H9 (cell line): ENCODE data around the gene ADAMTS17. TPM values are rescaled to one million over a fixed set of nuclear protein-coding genes. Genes with fewer than 3 reads are reported as not detected.

ENCODE experiments used
- DNase-seq: peaks from one replicate; pipeline ENCODE4 v3.0.0-alpha.2; 2017
- H2AFZ ChIP-seq: one replicate; pipeline ENCODE4 v1.6.1; 2013; ENCODE audit warnings: mild to moderate bottlenecking, low read length, control low read depth, moderate library complexity
- H2AK5ac ChIP-seq: 2 replicates; pipeline ENCODE4 v1.6.1; 2013; ENCODE audit warnings: low read length, control low read depth, mixed read lengths; ENCODE audit not compliant: insufficient read length
- H2BK120ac ChIP-seq: one replicate; pipeline ENCODE4 v1.6.1; 2013; ENCODE audit warnings: low read depth, mild to moderate bottlenecking, low read length, control low read depth, inconsistent platforms; ENCODE audit not compliant: poor library complexity, severe bottlenecking
- H2BK12ac ChIP-seq: 2 replicates; pipeline ENCODE4 v1.6.1; 2013; ENCODE audit warnings: low read length, control low read depth, mixed read lengths, low read depth; ENCODE audit not compliant: insufficient read length
- H2BK15ac ChIP-seq: 2 replicates; pipeline ENCODE4 v1.6.1; 2013; ENCODE audit warnings: low read depth, low read length, control low read depth
- H2BK20ac ChIP-seq: one replicate; pipeline ENCODE4 v1.6.1; 2013; ENCODE audit warnings: low read depth, mild to moderate bottlenecking, low read length, control low read depth, inconsistent platforms; ENCODE audit not compliant: poor library complexity, severe bottlenecking
- H2BK5ac ChIP-seq: 2 replicates; pipeline ENCODE4 v1.6.1; 2013; ENCODE audit warnings: low read length, control low read depth, mixed read lengths; ENCODE audit not compliant: insufficient read length
- H3K14ac ChIP-seq: 2 replicates; pipeline ENCODE4 v1.6.1; 2013; ENCODE audit warnings: low read length, control low read depth; ENCODE audit not compliant: insufficient read depth
- H3K18ac ChIP-seq: 2 replicates; pipeline ENCODE4 v1.6.1; 2013; ENCODE audit warnings: low read depth, mild to moderate bottlenecking, mixed read lengths, low read length, control low read depth; ENCODE audit not compliant: insufficient read length
- H3K23ac ChIP-seq: 2 replicates; pipeline ENCODE4 v1.6.1; 2013; ENCODE audit warnings: low read length, control low read depth, mixed read lengths, low read depth; ENCODE audit not compliant: insufficient read length
- H3K23me2 ChIP-seq: 2 replicates; pipeline ENCODE4 v1.6.1; 2013; ENCODE audit warnings: low read depth, mild to moderate bottlenecking, mixed read lengths, low read length, control low read depth; ENCODE audit not compliant: insufficient read length, poor library complexity, severe bottlenecking
- H3K27ac ChIP-seq: 2 replicates; pipeline ENCODE4 v1.5.1; 2013; ENCODE audit warnings: low read length, control low read depth, mixed read lengths, low read depth; ENCODE audit not compliant: insufficient read length
- H3K27me3 ChIP-seq: 2 replicates; pipeline ENCODE4 v1.6.1; 2013; ENCODE audit warnings: low read length, control low read depth, inconsistent platforms; ENCODE audit not compliant: insufficient read depth
- H3K4ac ChIP-seq: 2 replicates; pipeline ENCODE4 v1.6.1; 2013; ENCODE audit warnings: low read depth, mild to moderate bottlenecking, control low read depth, inconsistent platforms, low read length, moderate library complexity
- H3K4me1 ChIP-seq: 2 replicates; pipeline ENCODE4 v1.6.1; 2013; ENCODE audit warnings: low read length, control low read depth, inconsistent platforms; ENCODE audit not compliant: insufficient read depth
- H3K4me2 ChIP-seq: 2 replicates; pipeline ENCODE4 v1.6.1; 2013; ENCODE audit warnings: low read length, control low read depth, mixed read lengths; ENCODE audit not compliant: insufficient read length, insufficient read depth
- H3K56ac ChIP-seq: 2 replicates; pipeline ENCODE4 v1.6.1; 2013; ENCODE audit warnings: low read depth, mild to moderate bottlenecking, mixed read lengths, low read length, control low read depth; ENCODE audit not compliant: insufficient read length
- H3K79me1 ChIP-seq: 2 replicates; pipeline ENCODE4 v1.6.1; 2013; ENCODE audit warnings: low read depth, mild to moderate bottlenecking, moderate library complexity, low read length, control low read depth, inconsistent platforms; ENCODE audit not compliant: insufficient read depth, poor library complexity, severe bottlenecking
- H3K79me2 ChIP-seq: 2 replicates; pipeline ENCODE4 v1.6.1; 2013; ENCODE audit warnings: low read length, control low read depth, inconsistent platforms; ENCODE audit not compliant: insufficient read depth
- H3K9ac ChIP-seq: 2 replicates; pipeline ENCODE4 v1.6.1; 2013; ENCODE audit warnings: low read length, control low read depth, mixed read lengths; ENCODE audit not compliant: insufficient read length; ENCODE audit errors: extremely low read depth
- H3K9me3 ChIP-seq: one replicate; pipeline ENCODE4 v1.6.1; 2013; ENCODE audit warnings: low read depth, low read length, inconsistent platforms; ENCODE audit not compliant: control insufficient read depth
- H3T11ph ChIP-seq: one replicate; pipeline ENCODE4 v1.6.1; 2013; ENCODE audit warnings: mild to moderate bottlenecking, low read length, control low read depth, inconsistent platforms
- H4K20me1 ChIP-seq: one replicate; pipeline ENCODE4 v1.6.1; 2013; ENCODE audit not compliant: control insufficient read depth, insufficient read length, insufficient read depth
- H4K5ac ChIP-seq: 2 replicates; pipeline ENCODE4 v1.6.1; 2013; ENCODE audit warnings: low read depth, mild to moderate bottlenecking, mixed read lengths, low read length, control low read depth; ENCODE audit not compliant: insufficient read length
- H4K8ac ChIP-seq: replicated peaks from 2 replicates; pipeline ENCODE4 v1.6.1; 2013; ENCODE audit warnings: low read length, control low read depth, mixed read lengths, low read depth; ENCODE audit not compliant: insufficient read length
- H4K91ac ChIP-seq: 2 replicates; pipeline ENCODE4 v1.6.1; 2013; ENCODE audit warnings: low read depth, mild to moderate bottlenecking, moderate library complexity, mixed read lengths, low read length, control low read depth; ENCODE audit not compliant: insufficient read length
- H3K27ac Mint-ChIP-seq, 3 experiments: 2 replicates in 2 of 3; 3 replicates in 1 of 3; pipeline ENCODE4 v1.8.0; 2020 to 2021; ENCODE audit warnings: mixed read lengths in 3 of 3, mild to moderate bottlenecking in 1 of 3, moderate library complexity in 1 of 3
- H3K27me3 Mint-ChIP-seq: 2 replicates; pipeline ENCODE4 v1.8.0; 2021; ENCODE audit warnings: low read depth, mild to moderate bottlenecking, moderate library complexity, mixed read lengths
- H3K36me3 Mint-ChIP-seq, 3 experiments: 2 replicates in 2 of 3; 3 replicates in 1 of 3; pipeline ENCODE4 v1.8.0; 2020 to 2021; ENCODE audit warnings: low read depth in 3 of 3, mixed read lengths in 3 of 3; ENCODE audit not compliant: insufficient read depth in 1 of 3
- H3K4me1 Mint-ChIP-seq, 2 experiments: 2 replicates each; pipeline ENCODE4 v1.8.0; 2020; ENCODE audit warnings: mixed read lengths in 2 of 2
- H3K4me3 Mint-ChIP-seq, 2 experiments: 2 replicates in 1 of 2; 3 replicates in 1 of 2; pipeline ENCODE4 v1.8.0; 2020 to 2021; ENCODE audit warnings: mild to moderate bottlenecking in 2 of 2, mixed read lengths in 2 of 2, moderate library complexity in 1 of 2
- H3K9me3 Mint-ChIP-seq, 2 experiments: 2 replicates in 1 of 2; 3 replicates in 1 of 2; pipeline ENCODE4 v1.8.0; 2020; ENCODE audit warnings: mild to moderate bottlenecking in 2 of 2, mixed read lengths in 2 of 2, moderate library complexity in 1 of 2
- CTCF ChIP-seq: fragments of 200-600 bp; sonication (generic); conservative IDR thresholded peaks from 3 replicates; pipeline ENCODE4 v1.8.0; 2021; ENCODE audit warnings: antibody characterized with exemption, mild to moderate bottlenecking
- WGBS: extraction: QIAGEN DNeasy Blood & Tissue Kit; methylation state at CpG from one replicate; pipeline ENCODE4 v1.1.7; 2013; ENCODE audit warnings: missing lambda C conversion rate, low lambda C conversion rate, mixed read lengths; ENCODE audit not compliant: insufficient read length; ENCODE audit errors: extremely low coverage; 5-methylcytosine and 5-hydroxymethylcytosine counted together
- total RNA-seq: library from RNA; stranded (reverse); gene quantifications from 2 replicates; pipeline ENCODE4 v1.2.1, GENCODE V29; 2021

The ADAMTS17 gene
- total RNA-seq, 1 experiment from 2014 or later: 2.9 TPM

GRCh38 chr15:100335335-100335999, 6.3 kb downstream of the ADAMTS17 start:
- Mint-ChIP-seq H3K27me3 (peaks cover 31% of the 10 kb centered on the region), H3K9me3 (peaks cover 0 to 2% of the 10 kb centered on the region in 2 experiments; a peak in 1 of 5 replicates), H3K27ac (no peak overlapping the region), H3K4me1 (peaks cover 31% of the 10 kb centered on the region in 2 experiments), H3K36me3 (no peaks in the 10 kb centered on the region), H3K4me3 (no peak overlapping the region)
- Histone ChIP-seq H3K79me1 (no peaks in the 10 kb centered on the region), H4K8ac (no peak overlapping the region), H3K27me3 (peaks cover 8% of the 10 kb centered on the region; the same call in 1 of the 2 replicates), H4K20me1 (peaks cover 6% of the 10 kb centered on the region), H2BK15ac (no peak overlapping the region), H2BK12ac (no peak overlapping the region), H3K79me2 (no peaks in the 10 kb centered on the region), H3K4me2 (no peak overlapping the region), H3K4me1 (0 out of 2 replicates have a peak, but pooled peaks cover 2% of the 10 kb centered on the region), H3K9me3 (no peaks in the 10 kb centered on the region), H4K5ac (no peak overlapping the region), H2BK5ac (no peak overlapping the region), H3T11ph (no peak overlapping the region), H3K56ac (no peak overlapping the region), H3K14ac (no peak overlapping the region), H2BK20ac (no peak overlapping the region), H3K9ac (no peak overlapping the region), H3K23me2 (no peaks in the 10 kb centered on the region), H2BK120ac (no peak overlapping the region), H3K18ac (no peak overlapping the region), H3K4ac (no peak overlapping the region), H2AFZ (no peak overlapping the region), H4K91ac (no peak overlapping the region), H3K27ac (no peak overlapping the region), H3K23ac (no peak overlapping the region), H2AK5ac (no peak overlapping the region)
- WGBS: no CpG with 5 or more reads among the region's 9 CpGs
- TF ChIP-seq CTCF: no peak
- no peak for DNase-seq
